Measurements from ENCODE around the gene ZNF385C. TPM values are rescaled to one million over a fixed set of nuclear protein-coding genes. Genes with fewer than 3 reads are reported as not detected.
A peak's percentile ranks its signal among the peaks of the same experiment; 100 is the strongest.
"Not testable (repeated sequence)": the region's sequence is repeated elsewhere in the genome, so short reads cannot be mapped to it uniquely, and the experiment has no call there.

The ZNF385C gene, protein sequence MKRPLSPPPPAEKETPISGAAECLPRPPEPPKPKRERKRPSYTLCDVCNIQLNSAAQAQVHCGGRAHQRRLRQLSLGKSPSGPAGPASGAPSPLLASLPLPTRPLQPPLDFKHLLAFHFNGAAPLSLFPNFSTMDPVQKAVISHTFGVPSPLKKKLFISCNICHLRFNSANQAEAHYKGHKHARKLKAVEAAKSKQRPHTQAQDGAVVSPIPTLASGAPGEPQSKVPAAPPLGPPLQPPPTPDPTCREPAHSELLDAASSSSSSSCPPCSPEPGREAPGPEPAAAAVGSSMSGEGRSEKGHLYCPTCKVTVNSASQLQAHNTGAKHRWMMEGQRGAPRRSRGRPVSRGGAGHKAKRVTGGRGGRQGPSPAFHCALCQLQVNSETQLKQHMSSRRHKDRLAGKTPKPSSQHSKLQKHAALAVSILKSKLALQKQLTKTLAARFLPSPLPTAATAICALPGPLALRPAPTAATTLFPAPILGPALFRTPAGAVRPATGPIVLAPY
- under 1 TPM; 0.34 to 0.40 TPM for total RNA-seq
- long read RNA-seq: 0 reads

DNA sequence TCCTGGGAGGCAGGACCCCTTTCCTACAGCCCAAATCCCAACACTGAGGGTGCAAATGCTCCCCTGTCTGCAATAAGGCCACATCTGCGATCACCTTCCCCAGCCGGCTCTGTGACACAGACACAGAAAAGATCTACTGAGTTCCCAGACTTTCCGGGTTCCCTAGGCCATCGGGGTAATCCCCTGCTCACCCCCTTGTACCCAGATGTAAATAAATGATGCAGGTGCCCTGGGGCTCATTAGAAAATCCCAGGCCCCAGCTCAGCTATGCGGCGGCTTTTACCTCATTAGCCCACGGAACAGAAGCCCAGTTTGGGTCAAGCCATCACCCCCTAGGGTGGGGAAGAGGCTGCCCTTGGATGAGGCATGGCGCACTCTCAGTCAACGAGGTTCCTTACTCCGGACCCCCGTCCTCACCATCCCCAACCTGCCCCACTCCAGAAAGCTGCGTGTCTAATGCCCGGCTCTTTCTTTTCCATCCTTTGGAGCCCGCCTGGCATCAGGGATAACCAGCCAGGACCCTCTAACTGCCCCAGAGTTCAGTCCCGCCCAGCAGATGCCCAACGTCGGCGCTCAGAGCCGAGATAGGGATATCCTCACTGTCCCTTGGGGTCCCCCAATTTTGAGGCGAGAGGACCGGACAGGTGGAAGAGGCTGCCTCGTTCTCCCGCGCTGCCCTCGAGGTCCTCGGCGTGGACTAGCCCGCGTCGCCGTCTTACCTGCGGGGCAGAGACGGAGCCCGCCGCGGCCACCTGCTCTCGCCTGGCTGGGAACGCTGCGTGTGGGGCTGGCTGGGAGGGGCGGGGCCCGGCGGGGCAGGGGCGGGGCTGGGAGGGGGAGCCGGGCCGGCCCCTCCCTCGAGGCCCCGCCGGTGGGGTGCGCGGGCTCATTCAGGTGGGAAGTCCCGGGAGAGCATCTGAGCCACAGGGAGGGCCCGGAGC, at the start of gene ZNF385C:
Gene ZNF385C (minus strand): TSS at position 783 of the 941 bp plus-strand sequence. CDS start 35,417 bp downstream, outside the sequence.
- intact Hi-C loops (cut with DNase I, micrococcal nuclease): no loop called here

DNA sequence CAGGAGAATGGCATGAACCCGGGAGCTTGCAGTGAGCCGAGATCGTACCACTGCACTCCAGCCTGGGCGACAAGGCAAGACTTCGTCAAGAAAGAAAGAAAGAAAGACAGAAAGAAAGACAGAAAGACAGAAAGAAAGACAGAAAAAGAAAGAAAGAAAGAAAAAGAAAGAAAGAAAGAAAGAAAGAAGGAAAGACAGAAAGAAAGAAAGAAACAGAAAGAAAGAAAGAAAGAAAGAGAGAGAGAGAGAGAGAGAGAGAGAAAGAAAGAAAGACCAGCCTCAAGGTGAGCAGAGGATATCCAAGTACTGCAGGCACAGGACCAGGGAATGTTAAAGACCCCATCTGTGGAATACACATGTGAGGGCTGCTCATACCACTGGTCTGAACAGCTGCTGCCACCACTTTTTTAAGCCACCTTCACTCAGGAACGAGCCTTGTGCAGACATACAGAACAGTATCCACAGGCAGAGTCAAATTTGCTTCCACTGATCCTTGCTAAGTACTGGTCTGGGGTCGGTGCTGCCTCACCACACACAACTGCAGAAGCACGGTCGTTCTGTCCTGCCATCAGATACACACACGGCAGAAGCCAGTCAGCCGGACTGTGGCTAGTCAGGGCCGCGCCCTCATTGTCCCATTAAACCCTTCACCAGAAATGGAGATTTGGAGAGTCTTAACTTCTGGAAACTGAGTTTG, 48.8 kb upstream of the ZNF385C start:
- intact Hi-C loops (cut with DNase I, micrococcal nuclease): no loop called here
- DNase-seq (no peak), ATAC-seq (no peak)

More for the DNA sequence above, at the start of gene ZNF385C:
- DNase-seq (peak in 1 of 2 donors; percentile 48), ATAC-seq (peak; percentile 65)

DNA sequence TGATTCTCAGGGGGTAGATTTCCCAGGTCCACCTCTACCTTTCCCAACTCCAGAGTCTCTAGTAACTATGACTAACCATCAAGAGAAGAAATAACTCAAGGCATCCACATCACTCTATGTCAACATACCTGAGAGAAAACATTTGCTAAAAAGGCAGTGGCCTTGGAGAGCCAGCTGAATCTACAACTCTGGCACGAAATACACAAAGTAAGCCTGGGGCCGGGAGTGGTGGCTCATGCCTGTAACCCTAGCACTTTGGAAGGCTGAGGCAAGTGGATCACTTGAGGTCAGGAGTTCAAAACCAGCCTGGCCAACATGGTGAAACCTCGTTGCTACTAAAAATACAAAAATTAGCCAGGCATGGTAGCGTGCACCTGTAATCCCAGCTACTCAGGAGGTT, 44.9 kb upstream of the ZNF385C start:
- intact Hi-C loops (cut with DNase I, micrococcal nuclease); DNase-seq: not testable (repeated sequence)
- peak; percentile 21 for ATAC-seq

DNA sequence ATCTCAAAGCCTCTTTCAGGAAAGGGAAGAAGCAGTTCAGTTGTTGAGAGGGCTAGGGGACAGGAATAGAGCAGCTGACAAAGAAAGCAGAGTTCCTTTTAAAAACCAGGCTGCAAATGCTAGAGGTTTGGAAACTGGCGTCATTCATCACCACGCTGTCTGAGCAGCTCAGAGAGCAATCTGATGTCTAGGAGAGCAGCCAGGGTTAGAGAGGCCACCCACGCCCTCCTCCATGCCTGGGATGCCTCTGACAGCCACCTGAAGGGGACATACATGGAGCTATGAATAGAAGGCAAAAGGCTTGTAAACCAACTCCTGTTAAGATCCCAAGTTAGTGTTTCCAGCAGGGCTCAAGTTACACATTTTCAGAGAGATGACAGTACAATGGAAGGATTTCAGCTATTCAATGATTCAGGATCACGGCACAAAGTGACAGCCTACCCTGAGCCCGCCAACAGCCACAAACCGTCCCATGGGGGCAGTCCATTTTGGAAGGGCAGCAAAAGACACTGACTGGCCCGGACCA, 44.2 kb upstream of the ZNF385C start:
- DNase-seq (no peak), ATAC-seq (no peak)
- intact Hi-C loops (cut with DNase I, micrococcal nuclease): no loop called here

DNA sequence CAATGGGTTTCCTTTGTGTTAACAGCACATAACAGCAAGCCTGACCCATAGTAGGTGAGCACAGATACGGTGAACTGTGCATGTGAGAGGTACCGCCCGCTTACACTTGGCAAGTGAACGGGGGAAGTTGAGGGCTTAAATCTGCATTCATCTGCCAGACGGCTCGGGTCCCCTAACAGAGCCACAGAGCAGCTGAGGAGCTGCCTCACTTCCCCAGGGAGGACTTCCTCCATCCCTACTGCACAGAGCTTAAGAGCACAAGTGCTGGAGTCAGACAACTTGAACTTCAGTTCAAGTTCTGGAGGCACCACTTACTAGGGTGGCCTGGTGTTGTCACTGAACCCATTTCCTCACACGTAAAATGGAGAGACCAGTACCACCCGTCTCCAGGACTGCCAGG, 43.1 kb upstream of the ZNF385C start:
- ATAC-seq: no peak
- intact Hi-C loops (cut with DNase I, micrococcal nuclease): no loop called here
- no peak for DNase-seq

DNA sequence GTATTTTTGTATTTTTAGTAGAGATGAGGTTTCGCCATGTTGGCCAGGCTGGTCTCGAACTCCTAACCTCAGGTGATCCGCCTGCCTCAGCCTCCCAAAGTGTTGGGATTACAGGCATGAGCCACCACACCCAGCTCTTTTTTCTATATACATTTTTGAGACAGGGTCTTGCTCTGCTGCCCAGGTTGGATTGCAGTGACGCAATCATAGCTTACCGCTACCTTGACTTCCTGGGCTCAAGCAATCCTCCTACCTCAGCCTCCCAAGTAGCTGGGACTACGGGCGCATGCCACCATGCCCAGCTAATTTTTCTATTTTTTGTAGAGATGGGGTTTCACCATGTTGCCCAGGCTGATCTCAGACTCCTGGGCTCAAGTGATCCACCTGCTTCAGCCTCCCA, 42.4 kb upstream of the ZNF385C start:
- ATAC-seq; intact Hi-C loops (cut with DNase I, micrococcal nuclease); DNase-seq: not testable (repeated sequence)

DNA sequence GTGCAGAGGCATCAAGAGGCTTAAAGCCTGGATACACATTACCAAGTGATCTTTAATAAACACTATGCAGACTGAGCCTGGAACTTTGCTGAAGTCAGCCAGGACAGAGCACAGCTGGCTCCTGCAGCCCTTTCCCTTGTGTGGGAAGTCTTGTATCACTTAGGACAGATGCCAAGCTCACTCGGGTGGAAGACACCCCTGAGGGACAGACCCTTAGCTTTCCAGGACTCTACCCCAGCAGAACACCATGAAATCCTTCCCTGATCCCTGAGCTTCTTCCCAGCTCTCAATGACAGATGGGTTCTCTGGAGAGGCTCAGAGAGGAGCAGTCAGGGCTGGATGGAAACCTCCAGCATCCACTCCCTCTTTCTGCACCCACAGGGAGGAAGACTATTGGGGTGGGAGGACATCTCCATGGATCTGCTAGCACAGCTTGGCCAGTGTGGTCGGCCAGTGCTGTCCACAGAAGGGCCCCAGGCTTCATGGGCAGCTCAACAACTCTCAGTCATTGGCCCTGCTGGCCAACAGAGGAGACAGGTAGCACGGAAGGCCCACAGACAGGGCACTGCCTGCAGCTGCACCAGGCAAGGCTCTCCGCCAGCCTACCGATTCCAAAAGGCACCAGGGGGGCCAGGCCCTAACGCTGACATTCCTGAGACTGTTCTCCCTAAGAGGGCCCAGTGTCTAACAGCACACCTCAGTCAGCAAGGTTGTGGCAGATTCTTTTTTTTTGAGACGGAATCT, 40.6 kb upstream of the ZNF385C start:
- intact Hi-C loops (cut with DNase I, micrococcal nuclease): no loop called here
- ATAC-seq (no peak), DNase-seq (no peak)

DNA sequence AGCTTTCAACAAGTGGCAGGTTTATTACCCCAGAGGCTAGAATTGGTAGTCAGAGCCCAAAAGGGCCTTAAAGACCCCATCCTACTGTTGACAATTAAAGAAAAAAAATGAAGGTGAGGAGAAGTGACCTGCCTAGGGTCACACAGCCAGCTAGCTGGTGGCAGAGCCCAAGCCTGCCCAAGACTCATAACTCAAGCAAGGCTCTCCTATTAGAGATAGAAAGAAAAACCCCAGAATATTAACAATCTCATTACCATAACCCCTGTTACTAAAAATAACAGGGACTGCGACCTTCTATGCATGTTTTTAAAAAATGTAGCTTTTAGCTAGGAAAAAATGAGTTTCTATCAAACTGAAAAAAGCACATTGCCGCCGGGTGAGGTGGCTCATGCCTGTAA, 38.4 kb upstream of the ZNF385C start:
- intact Hi-C loops (cut with DNase I, micrococcal nuclease): no loop called here
- no peak for DNase-seq
- ATAC-seq: no peak

DNA sequence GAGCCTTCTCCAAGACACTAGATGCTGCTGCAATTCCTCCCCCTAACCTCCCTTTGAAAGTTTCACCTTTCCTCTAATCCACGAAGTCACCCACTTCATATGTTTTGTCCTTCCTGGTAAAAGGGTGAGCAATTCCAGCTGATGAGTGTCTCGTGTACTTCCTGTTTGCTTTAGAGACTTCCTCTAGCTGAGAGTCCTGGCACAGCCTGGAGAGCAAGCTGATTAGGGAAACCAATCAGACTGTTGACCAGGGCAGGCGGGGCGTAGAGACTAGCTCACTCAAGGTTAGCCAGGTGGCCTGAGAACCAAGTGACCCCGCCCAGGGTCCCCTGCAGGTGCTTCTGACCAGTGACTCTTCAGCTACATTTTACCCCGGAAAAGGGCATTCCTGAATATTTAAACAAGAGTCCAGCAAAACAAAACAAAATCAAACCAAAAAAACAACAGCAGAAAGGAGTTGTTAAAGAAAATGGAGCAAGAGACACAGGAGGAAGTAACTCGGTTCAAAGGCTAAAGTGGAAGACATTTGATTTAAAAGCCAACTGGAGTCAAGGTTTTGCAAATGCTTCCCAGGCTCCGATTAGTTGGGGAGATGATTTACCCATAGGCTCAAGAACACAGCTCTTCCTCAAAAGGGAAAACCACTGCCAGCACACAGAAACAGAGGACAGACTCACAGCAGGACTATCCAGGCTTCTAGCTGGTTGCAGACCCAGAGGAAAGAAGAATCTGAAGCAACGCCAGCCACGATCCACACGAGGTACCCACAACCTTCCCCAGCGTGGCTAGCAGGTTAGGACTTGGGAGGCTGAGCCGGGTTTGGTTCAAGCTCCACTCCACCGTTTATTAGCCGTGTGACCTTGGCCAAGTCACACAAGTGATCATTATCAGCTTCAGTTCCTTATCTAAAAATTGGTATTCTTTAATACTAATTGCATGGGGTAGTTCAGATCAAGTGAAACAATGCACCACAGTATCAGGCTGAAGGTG, 37.7 kb upstream of the ZNF385C start:
- intact Hi-C loops (cut with DNase I, micrococcal nuclease): no loop called here
- DNase-seq: peak; percentile 87 to 93
- ATAC-seq: peak; percentile 84

DNA sequence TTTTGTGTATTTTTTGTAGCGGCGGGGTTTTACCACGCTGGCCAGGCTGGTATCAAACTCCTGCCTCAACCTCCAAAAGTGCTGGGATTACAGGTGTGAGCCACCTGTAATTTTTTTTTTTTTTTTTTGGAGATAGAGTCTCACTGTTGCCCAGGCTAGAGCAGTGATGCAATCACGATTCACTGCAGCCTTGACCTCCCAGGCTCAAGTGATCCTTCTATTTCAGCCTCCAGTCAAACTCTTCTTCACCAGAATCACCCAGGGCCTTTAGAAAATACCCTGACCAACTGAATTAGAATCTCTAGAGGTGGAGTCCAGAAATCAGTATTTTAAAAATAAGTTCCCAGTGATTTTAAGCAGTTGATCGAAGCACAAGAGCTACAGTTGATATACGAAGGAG, 36.9 kb upstream of the ZNF385C start:
- intact Hi-C loops (cut with DNase I, micrococcal nuclease): no loop called here
- ATAC-seq: no peak

DNA sequence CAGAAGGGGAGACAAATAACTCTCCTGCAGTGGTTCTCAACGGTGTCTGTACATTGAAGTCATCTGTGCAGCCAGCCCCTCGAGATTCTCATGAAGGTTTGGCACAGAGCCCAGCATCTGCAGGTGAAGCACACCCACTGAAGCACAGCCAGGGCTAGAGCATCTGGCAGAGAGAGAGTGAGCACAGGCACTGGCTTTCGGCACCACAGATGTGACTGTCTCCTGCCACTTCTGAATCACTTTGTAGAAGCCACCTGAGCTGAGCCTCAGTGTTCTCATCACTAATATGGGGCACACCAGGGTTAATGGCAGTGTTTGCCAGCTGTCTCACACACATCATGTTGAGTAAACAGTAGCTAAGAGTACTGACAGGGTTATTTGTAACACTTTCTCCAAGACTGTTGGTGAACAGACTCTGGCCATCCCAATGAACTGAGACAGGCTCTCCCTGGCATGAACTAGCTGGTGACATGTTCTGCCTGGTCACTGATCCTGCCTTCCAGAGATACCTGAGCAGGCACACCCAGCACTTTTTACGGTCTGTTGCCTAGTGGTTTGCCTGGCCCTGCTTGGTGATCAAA, 35.3 kb upstream of the ZNF385C start:
- DNase-seq (peak; percentile 60), ATAC-seq (peak; percentile 51)
- intact Hi-C loops (cut with DNase I, micrococcal nuclease): no loop called here

More for the DNA sequence above, 36.9 kb upstream of the ZNF385C start:
- DNase-seq: no peak

DNA sequence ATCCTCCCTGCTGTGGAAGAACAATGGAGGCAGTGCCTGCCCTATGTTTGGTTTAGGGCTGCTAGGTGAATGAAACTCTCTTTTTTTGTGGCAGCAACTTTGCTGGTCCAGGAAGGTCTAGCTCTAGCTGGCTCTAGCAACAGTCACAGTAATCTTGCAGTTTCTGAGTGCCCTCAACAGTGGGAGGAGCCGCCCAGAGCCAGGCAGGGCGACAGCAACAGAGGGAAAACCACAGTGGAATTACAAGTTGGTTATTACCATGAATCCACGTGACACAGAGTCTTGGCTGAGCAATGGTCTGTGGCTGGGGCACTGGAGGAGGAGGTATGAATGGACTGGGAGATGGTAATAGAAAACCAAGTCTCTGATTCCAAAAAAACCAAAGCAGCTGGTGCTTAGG, 34.7 kb upstream of the ZNF385C start:
- DNase-seq (peak; percentile 69 to 81), ATAC-seq (peak; percentile 74)
- intact Hi-C loops (cut with DNase I, micrococcal nuclease): no loop called here

DNA sequence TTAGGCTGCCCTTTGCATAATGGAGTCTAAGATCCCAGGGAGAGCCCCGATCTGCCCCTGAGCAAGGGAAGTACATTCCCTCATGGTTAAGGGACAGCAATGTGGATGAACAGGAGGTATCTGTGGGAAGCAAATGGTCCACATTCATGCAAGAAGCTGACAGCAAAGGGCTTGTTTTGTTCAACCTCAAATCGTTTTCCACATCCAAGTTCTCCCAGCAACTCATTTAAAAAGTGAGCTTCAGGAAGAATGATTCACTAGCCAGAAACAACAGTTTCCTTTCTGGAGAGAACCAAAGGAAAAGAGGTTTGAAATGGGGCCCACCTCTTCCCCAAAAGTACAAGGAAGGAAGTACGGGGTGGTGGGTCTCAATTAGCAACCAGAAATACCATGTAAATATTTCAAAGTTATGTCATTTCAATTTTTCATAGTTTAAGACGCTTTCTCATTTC, 33.7 kb upstream of the ZNF385C start:
- DNase-seq (no peak), ATAC-seq (no peak)
- intact Hi-C loops (cut with DNase I, micrococcal nuclease): no loop called here

DNA sequence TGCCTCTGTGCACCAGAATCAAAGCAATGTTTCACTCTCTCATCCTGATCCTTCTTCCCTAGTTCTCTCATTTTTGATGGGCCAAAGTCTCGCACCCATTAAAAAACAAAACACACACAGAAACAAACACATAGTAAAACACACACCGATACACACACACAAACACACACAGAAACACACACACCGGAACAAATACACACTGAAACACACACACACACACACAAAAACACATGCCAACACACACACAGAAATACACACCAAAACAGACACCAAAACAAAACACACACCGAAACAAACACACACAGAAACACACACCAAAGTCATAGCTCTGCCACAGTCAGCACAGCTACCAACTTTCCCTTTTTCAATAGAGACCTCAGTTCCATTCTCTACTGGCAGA, 33.0 kb upstream of the ZNF385C start:
- DNase-seq (no peak), ATAC-seq (no peak)
- intact Hi-C loops (cut with DNase I, micrococcal nuclease): no loop called here

DNA sequence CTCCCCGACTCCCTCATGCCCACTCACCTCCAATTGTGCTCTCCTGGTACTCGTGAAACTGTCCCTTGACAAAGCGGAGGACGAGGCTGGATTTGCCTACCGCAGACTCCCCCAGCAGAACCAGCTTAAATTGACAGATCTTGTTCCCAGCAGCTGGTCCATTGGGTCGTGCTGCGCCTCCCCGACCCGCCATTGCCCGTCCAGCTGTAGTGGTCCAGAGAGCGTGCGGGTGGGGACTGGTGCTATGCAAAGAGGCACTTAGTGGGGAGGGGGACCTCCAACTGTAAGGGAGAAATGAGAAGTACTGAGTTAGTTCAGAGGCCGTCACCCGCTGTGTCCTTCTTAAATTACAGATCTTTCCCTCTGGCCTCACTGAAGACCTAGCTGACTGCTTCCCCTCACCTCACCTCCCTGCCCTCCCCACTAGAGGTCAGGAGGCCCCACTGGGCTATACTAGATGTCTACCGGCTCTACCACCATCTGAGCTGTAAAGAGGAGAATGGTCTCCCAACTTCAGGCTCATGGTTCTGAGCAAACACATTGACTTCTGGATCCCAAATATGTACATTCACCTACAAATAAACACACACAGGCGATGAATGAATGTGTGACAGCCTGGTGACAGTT, 32.1 kb upstream of the ZNF385C start:
- intact Hi-C loops (cut with DNase I, micrococcal nuclease): no loop called here

More for the DNA sequence above, 32.1 kb upstream of the ZNF385C start:
- DNase-seq (no peak), ATAC-seq (no peak)

Data from left colon (tissue), 2 donors.